CD8-positive, alpha-beta memory T cell (primary cell): ENCODE results near the gene COA6. TPM values are rescaled to one million over a fixed set of nuclear protein-coding genes. Genes with fewer than 3 reads are reported as not detected.
A peak's percentile ranks its signal among the peaks of the same experiment; 100 is the strongest.
"Not testable (repeated sequence)": the region's sequence is repeated elsewhere in the genome, so short reads cannot be mapped to it uniquely, and the experiment has no call there.

Experiments used
- CTCF ChIA-PET: fragments of 350-600 bp; sonication (Branson Sonifier 250); formaldehyde crosslinking; loops from one replicate; lab custom pipeline; 2021; ENCODE audit warnings: antibody characterized with exemption; lab: Charles Lee
- POLR2A ChIA-PET: fragments of 350-600 bp; sonication (Branson Sonifier 250); formaldehyde crosslinking; loops from one replicate; lab custom pipeline; 2021; ENCODE audit warnings: antibody characterized with exemption; lab: Charles Lee
- DNase-seq, 5 donors: peaks; one replicate each; pipeline versions ENCODE4 v3.0.0 to v3.0.0-alpha.2; 2020 to 2022; ENCODE audit warnings: mixed read lengths in 1 of 5
- H3K27ac ChIP-seq: one replicate; pipeline ENCODE4 v1.7.0; 2013; ENCODE audit warnings: low read depth, mild to moderate bottlenecking, low read length, moderate library complexity
- H3K27me3 ChIP-seq: 2 replicates; pipeline ENCODE4 v1.7.0; 2013; ENCODE audit warnings: low read length, mild to moderate bottlenecking; ENCODE audit not compliant: insufficient read depth, poor library complexity, severe bottlenecking
- H3K36me3 ChIP-seq: 2 replicates; pipeline ENCODE4 v1.7.0; 2013; ENCODE audit warnings: mild to moderate bottlenecking, low read length, moderate library complexity; ENCODE audit not compliant: insufficient read depth
- H3K4me1 ChIP-seq: 2 replicates; pipeline ENCODE4 v1.7.0; 2013; ENCODE audit warnings: mild to moderate bottlenecking, low read length, moderate library complexity; ENCODE audit not compliant: insufficient read depth
- H3K4me3 ChIP-seq: 2 replicates; pipeline ENCODE4 v1.7.0; 2013; ENCODE audit warnings: mild to moderate bottlenecking, low read length
- H3K9me3 ChIP-seq: 2 replicates; pipeline ENCODE4 v1.7.0; 2013; ENCODE audit warnings: mild to moderate bottlenecking, low read length
- H3K27ac Mint-ChIP-seq, 8 donors: one replicate each; pipeline ENCODE4 v1.8.0; 2020 to 2021; ENCODE audit warnings: mixed read lengths in 8 of 8, mild to moderate bottlenecking in 6 of 8, inconsistent platforms in 3 of 8, moderate library complexity in 3 of 8
- H3K27me3 Mint-ChIP-seq, 2 donors: one replicate each; pipeline ENCODE4 v1.8.0; 2020 to 2021; ENCODE audit warnings: mixed read lengths in 2 of 2, mild to moderate bottlenecking in 1 of 2, moderate library complexity in 1 of 2
- H3K36me3 Mint-ChIP-seq, 3 donors: one replicate each; pipeline ENCODE4 v1.8.0; 2020 to 2021; ENCODE audit warnings: mixed read lengths in 3 of 3, inconsistent platforms in 1 of 3, mild to moderate bottlenecking in 1 of 3
- H3K4me1 Mint-ChIP-seq, 3 donors: one replicate each; pipeline ENCODE4 v1.8.0; 2020 to 2021; ENCODE audit warnings: mixed read lengths in 3 of 3, inconsistent platforms in 1 of 3, mild to moderate bottlenecking in 1 of 3
- H3K4me3 Mint-ChIP-seq, 7 donors: one replicate each; pipeline ENCODE4 v1.8.0; 2020 to 2021; ENCODE audit warnings: mixed read lengths in 7 of 7, mild to moderate bottlenecking in 6 of 7, moderate library complexity in 4 of 7, inconsistent platforms in 2 of 7
- H3K9me3 Mint-ChIP-seq, 5 donors: one replicate each; pipeline ENCODE4 v1.8.0; 2020 to 2022; ENCODE audit warnings: mixed read lengths in 5 of 5, mild to moderate bottlenecking in 3 of 5, moderate library complexity in 2 of 5, inconsistent platforms in 1 of 5
- polyA plus RNA-seq: library from polyadenylated mRNA; unstranded; fragments of 300-500 nt; fragmentation: Illumina TruSeq; gene quantifications from one replicate; pipeline ENCODE4 v1.2.3, GENCODE V29; 2021
- total RNA-seq, 2 experiments: library from RNA; stranded (reverse); gene quantifications; one replicate each; pipeline ENCODE4 v1.2.3, GENCODE V29; 2021

The COA6 gene
- total and polyA plus RNA-seq, 3 experiments from 2014 or later = 40.1 to 51.9 (median 49.1) TPM

- H3K27ac ChIP-seq = peak overlapping the region; percentile 14
Measured at GRCh38 chr1:234356615-234357269, 16.5 kb upstream of the COA6 start.

GRCh38 chr1:234357831-234358230, 15.4 kb upstream of the COA6 start:
- H3K9me3 Mint-ChIP-seq = no peaks in the 10 kb centered on the region
- H3K36me3 Mint-ChIP-seq = peaks cover 0 to 8% (median 4%) of the 10 kb centered on the region in 3 donors
- ChIA-PET CTCF (interaction anchor here (1.2 to 2.7 kb wide), 4 partner anchors 13 to 48 kb away, joined by 4 to 6 read pairs (median 4); no protein-coding TSS in a partner anchor), POLR2A (interaction anchor here (2.1 kb wide), 1 partner anchor 16 kb away, joined by 22 read pairs; the partner anchor contains the start of gene COA6)
- no peaks in the 10 kb centered on the region for H3K9me3 ChIP-seq
- no peaks in the 10 kb centered on the region for H3K36me3 ChIP-seq
- no peaks in the 10 kb centered on the region for H3K4me1 ChIP-seq
- no peaks in the 10 kb centered on the region for H3K27me3 ChIP-seq
- DNase-seq = no peak
- H3K27ac ChIP-seq = no peak overlapping the region
- peaks cover 0 to 45% (median 7%) of the 10 kb centered on the region in 3 donors for H3K4me1 Mint-ChIP-seq
- peak overlapping the region in 1 of 8 donors; percentile 56 for H3K27ac Mint-ChIP-seq
- H3K4me3 Mint-ChIP-seq = peak overlapping the region in 3 of 7 donors; percentile 39 to 92 (median 87)
- peaks cover 1 to 6% of the 10 kb centered on the region in 2 donors for H3K27me3 Mint-ChIP-seq
- H3K4me3 ChIP-seq = no peak overlapping the region

More at GRCh38 chr1:234356615-234357269, 16.5 kb upstream of the COA6 start:
- Mint-ChIP-seq H3K27me3 (peaks cover 3 to 13% of the 10 kb centered on the region in 2 donors), H3K4me3 (peak overlapping the region in 6 of 7 donors; percentile 80 to 92 (median 86)), H3K4me1 (peaks cover 0 to 45% (median 7%) of the 10 kb centered on the region in 3 donors), H3K27ac (peak overlapping the region in 7 of 8 donors; percentile 85 to 94 (median 88))
- H3K4me3 ChIP-seq = peak overlapping the region; percentile 54
- H3K9me3 Mint-ChIP-seq, H3K27me3 ChIP-seq, H3K4me1 ChIP-seq, H3K36me3 ChIP-seq, H3K36me3 Mint-ChIP-seq, H3K9me3 ChIP-seq: not testable (repeated sequence)
- DNase-seq = peak; percentile 21 to 80 (median 48)
- ChIA-PET CTCF (interaction anchor here (1.0 to 2.7 kb wide), 5 partner anchors 15 to 47 kb away, joined by 3 to 6 read pairs (median 4); partner anchors contain the start of gene COA6), POLR2A (interaction anchor here (2.1 kb wide), 1 partner anchor 17 kb away, joined by 22 read pairs; the partner anchor contains the start of gene COA6)

GRCh38 chr1:234361102-234361603, 12.1 kb upstream of the COA6 start:
- Mint-ChIP-seq H3K4me1 (peaks cover 0 to 42% (median 7%) of the 10 kb centered on the region in 3 donors), H3K36me3 (peaks cover 0 to 8% (median 5%) of the 10 kb centered on the region in 3 donors), H3K9me3 (no peaks in the 10 kb centered on the region), H3K4me3 (no peak overlapping the region), H3K27ac (no peak overlapping the region), H3K27me3 (peaks cover 0 to 1% of the 10 kb centered on the region in 2 donors)
- Histone ChIP-seq H3K27me3 (no peaks in the 10 kb centered on the region), H3K4me1 (no peaks in the 10 kb centered on the region), H3K36me3 (no peaks in the 10 kb centered on the region), H3K27ac (no peak overlapping the region), H3K9me3 (no peaks in the 10 kb centered on the region), H3K4me3 (no peak overlapping the region)
- POLR2A ChIA-PET = no interaction called here
- DNase-seq = no peak
- CTCF ChIA-PET = no interaction called here

- Histone ChIP-seq H3K27me3 (no peaks in the 10 kb centered on the region), H3K9me3 (no peaks in the 10 kb centered on the region), H3K36me3 (no peaks in the 10 kb centered on the region), H3K4me3 (no peak overlapping the region), H3K27ac (no peak overlapping the region), H3K4me1 (no peaks in the 10 kb centered on the region)
- Mint-ChIP-seq H3K36me3 (peaks cover 0 to 8% (median 3%) of the 10 kb centered on the region in 3 donors), H3K27ac (no peak overlapping the region), H3K4me1 (peaks cover 0 to 32% (median 3%) of the 10 kb centered on the region in 3 donors), H3K4me3 (no peak overlapping the region), H3K27me3 (peaks cover 0 to 1% of the 10 kb centered on the region in 2 donors), H3K9me3 (no peaks in the 10 kb centered on the region)
- no peak for DNase-seq
- ChIA-PET CTCF (no interaction called here), POLR2A (no interaction called here)
Measured at GRCh38 chr1:234362558-234362957, 10.7 kb upstream of the COA6 start.

- Mint-ChIP-seq H3K27me3 (no peaks in the 10 kb centered on the region), H3K36me3 (peaks cover 0 to 8% (median 0%) of the 10 kb centered on the region in 3 donors), H3K9me3 (no peaks in the 10 kb centered on the region), H3K4me3 (peak overlapping the region in 2 of 7 donors; percentile 15 to 27), H3K4me1 (peaks cover 23 to 32% (median 25%) of the 10 kb centered on the region in 3 donors), H3K27ac (peak overlapping the region in 4 of 8 donors; percentile 1 to 77 (median 30))
- CTCF ChIA-PET = no interaction called here
- H3K4me3 ChIP-seq = no peak overlapping the region
- H3K36me3 ChIP-seq = no peaks in the 10 kb centered on the region
- H3K9me3 ChIP-seq = no peaks in the 10 kb centered on the region
- H3K4me1 ChIP-seq = peaks cover 8% of the 10 kb centered on the region
- POLR2A ChIA-PET = no interaction called here
- no peaks in the 10 kb centered on the region for H3K27me3 ChIP-seq
- H3K27ac ChIP-seq = no peak overlapping the region
- no peak for DNase-seq
Measured at GRCh38 chr1:234368320-234369032, 4.8 kb upstream of the COA6 start.

- H3K27me3 Mint-ChIP-seq = no peaks in the 10 kb centered on the region
- Histone ChIP-seq H3K36me3 (no peaks in the 10 kb centered on the region), H3K4me1 (peaks cover 8% of the 10 kb centered on the region), H3K27ac (no peak overlapping the region), H3K27me3 (no peaks in the 10 kb centered on the region), H3K9me3 (no peaks in the 10 kb centered on the region), H3K4me3 (no peak overlapping the region)
- no peaks in the 10 kb centered on the region for H3K9me3 Mint-ChIP-seq
- POLR2A ChIA-PET = no interaction called here
- H3K4me3 Mint-ChIP-seq = peak overlapping the region in 2 of 7 donors; percentile 15 to 27
- peaks cover 26 to 33% (median 27%) of the 10 kb centered on the region in 3 donors for H3K4me1 Mint-ChIP-seq
- peaks cover 0 to 12% (median 0%) of the 10 kb centered on the region in 3 donors for H3K36me3 Mint-ChIP-seq
- H3K27ac Mint-ChIP-seq = peak overlapping the region in 1 of 8 donors; percentile 51
- CTCF ChIA-PET = no interaction called here
- no peak for DNase-seq
Measured at GRCh38 chr1:234369033-234369430, 4.2 kb upstream of the COA6 start.

GRCh38 chr1:234369784-234370183, 3.5 kb upstream of the COA6 start:
- Histone ChIP-seq H3K9me3 (no peaks in the 10 kb centered on the region), H3K27me3 (no peaks in the 10 kb centered on the region), H3K4me3 (no peak overlapping the region), H3K36me3 (no peaks in the 10 kb centered on the region), H3K27ac (no peak overlapping the region), H3K4me1 (peaks cover 15% of the 10 kb centered on the region)
- Mint-ChIP-seq H3K27me3 (no peaks in the 10 kb centered on the region), H3K27ac (peak overlapping the region in 1 of 8 donors; percentile 22), H3K36me3 (peaks cover 0 to 16% (median 0%) of the 10 kb centered on the region in 3 donors), H3K9me3 (no peaks in the 10 kb centered on the region), H3K4me3 (peak overlapping the region in 1 of 7 donors; percentile 58), H3K4me1 (peaks cover 34 to 41% (median 34%) of the 10 kb centered on the region in 3 donors)
- CTCF ChIA-PET = no interaction called here
- POLR2A ChIA-PET = no interaction called here
- no peak for DNase-seq
